Fibroblast of lung (primary cell): Measurements from ENCODE around the gene CFAP61. TPM values are rescaled to one million over a fixed set of nuclear protein-coding genes. Genes with fewer than 3 reads are reported as not detected.

Source experiments
- DNase-seq, 2 donors: peaks; one replicate each; pipeline versions ENCODE4 v3.0.0 to v3.0.0-alpha.2; 2010; ENCODE audit warnings: low read depth in 2 of 2
- H2AFZ ChIP-seq: 2 replicates; pipeline ENCODE4 v1.5.1; 2012; ENCODE audit warnings: low read length, control low read depth, inconsistent platforms
- H3K27ac ChIP-seq: 2 replicates; pipeline ENCODE4 v1.5.1; 2011; ENCODE audit warnings: low read length, control low read depth; ENCODE audit not compliant: insufficient read depth
- H3K27me3 ChIP-seq: 2 replicates; pipeline ENCODE4 v1.5.1; 2011; ENCODE audit warnings: mild to moderate bottlenecking, low read length; ENCODE audit not compliant: control insufficient read depth, insufficient read depth
- H3K36me3 ChIP-seq: 2 replicates; pipeline ENCODE4 v1.5.1; 2011; ENCODE audit warnings: low read length; ENCODE audit not compliant: control insufficient read depth, insufficient read depth
- H3K4me1 ChIP-seq: 2 replicates; pipeline ENCODE4 v1.5.1; 2011; ENCODE audit warnings: low read length; ENCODE audit not compliant: control insufficient read depth, insufficient read depth; ENCODE audit errors: extremely low read depth
- H3K4me2 ChIP-seq: 2 replicates; pipeline ENCODE4 v1.5.1; 2011; ENCODE audit warnings: low read length, control low read depth; ENCODE audit not compliant: insufficient read depth; ENCODE audit errors: extremely low read depth
- H3K4me3 ChIP-seq, 4 experiments: fragments of 200-600 bp in 1 of 4; sonication (generic) in 1 of 4; replicated peaks in 1 of 4; 2 replicates each; pipeline ENCODE4 v1.5.1; 2011 to 2016; ENCODE audit warnings: low read length in 4 of 4, low read depth in 3 of 4, mild to moderate bottlenecking in 3 of 4, control low read depth in 2 of 4, inconsistent platforms in 1 of 4, mixed read lengths in 1 of 4; ENCODE audit not compliant: insufficient read depth in 1 of 4; ENCODE audit errors: control extremely low read depth in 1 of 4
- H3K79me2 ChIP-seq: 2 replicates; pipeline ENCODE4 v1.5.1; 2012; ENCODE audit warnings: mild to moderate bottlenecking, low read length, inconsistent platforms; ENCODE audit not compliant: control insufficient read depth, insufficient read depth
- H3K9ac ChIP-seq: 2 replicates; pipeline ENCODE4 v1.5.1; 2011; ENCODE audit warnings: mild to moderate bottlenecking, low read length, control low read depth; ENCODE audit not compliant: insufficient read depth
- H3K9me3 ChIP-seq: 2 replicates; pipeline ENCODE4 v1.5.1; 2012; ENCODE audit warnings: low read depth, low read length; ENCODE audit not compliant: control insufficient read depth, insufficient read depth
- H4K20me1 ChIP-seq: 2 replicates; pipeline ENCODE4 v1.5.1; 2011; ENCODE audit warnings: low read length; ENCODE audit not compliant: control insufficient read depth, insufficient read depth; ENCODE audit errors: extremely low read depth
- CTCF ChIP-seq, 2 donors: IDR thresholded peaks in 1 of 2; conservative IDR thresholded peaks in 1 of 2; 1 replicate in 1 of 2; 2 replicates in 1 of 2; pipeline ENCODE4 v1.5.1; 2011 to 2012; ENCODE audit warnings: low read length in 2 of 2, control low read depth in 1 of 2, inconsistent platforms in 1 of 2, low read depth in 1 of 2, mild to moderate bottlenecking in 1 of 2
- EZH2 ChIP-seq: IDR thresholded peaks from 2 replicates; pipeline ENCODE4 v1.5.1; 2012; ENCODE audit warnings: low read length, control low read depth, mild to moderate bottlenecking; ENCODE audit errors: missing control alignments
- polyA plus RNA-seq, 2 donors: library from polyadenylated mRNA; depleted of rRNA in 1 of 2; stranded (reverse) in 1 of 2; unstranded in 1 of 2; fragments of >200 nt; gene quantifications; 2 replicates each; pipeline ENCODE4 v1.2.1, GENCODE V29; 2011 to 2012; ENCODE audit warnings: missing spikeins in 1 of 2
- total RNA-seq: library from RNA; depleted of rRNA; stranded (reverse); fragments of >200 nt; gene quantifications from 2 replicates; pipeline ENCODE4 v1.2.1, GENCODE V29; 2014

Gene CFAP61
- total and polyA plus RNA-seq, 2 donors (not counting 1 experiment from before 2014, with no cell fraction given) = not detected

GRCh38 chr20:20251836-20252235 lies 199.5 kb downstream of the CFAP61 start:
- no peak overlapping the region for H3K27ac ChIP-seq
- no peaks in the 10 kb centered on the region for H3K9me3 ChIP-seq
- no peak overlapping the region for H3K4me2 ChIP-seq
- H3K9ac ChIP-seq = no peak overlapping the region
- DNase-seq = no peak
- no peaks in the 10 kb centered on the region for H3K4me1 ChIP-seq
- no peaks in the 10 kb centered on the region for H3K36me3 ChIP-seq
- TF ChIP-seq EZH2 = no peak
- TF ChIP-seq CTCF (conservative IDR thresholded peaks at IDR 0.05 in 1 of 2, IDR thresholded peaks at IDR 0.05 in 1 of 2; ENCODE audit: low read depth in 1 of 2, low read length in 2 of 2) = no peak
- no peaks in the 10 kb centered on the region for H3K79me2 ChIP-seq
- H3K27me3 ChIP-seq = no peaks in the 10 kb centered on the region
- no peaks in the 10 kb centered on the region for H4K20me1 ChIP-seq
- no peak overlapping the region for H2AFZ ChIP-seq
- no peak overlapping the region for H3K4me3 ChIP-seq

- no peaks in the 10 kb centered on the region for H3K4me1 ChIP-seq
- H3K4me2 ChIP-seq = no peak overlapping the region
- H3K27me3 ChIP-seq = no peaks in the 10 kb centered on the region
- no peak overlapping the region for H2AFZ ChIP-seq
- no peak overlapping the region for H3K9ac ChIP-seq
- H3K27ac ChIP-seq = no peak overlapping the region
- no peak for DNase-seq
- TF ChIP-seq EZH2 (no peak), CTCF (conservative IDR thresholded peaks at IDR 0.05 in 1 of 2, IDR thresholded peaks at IDR 0.05 in 1 of 2; ENCODE audit: low read depth in 1 of 2, low read length in 2 of 2) (no peak)
- no peak overlapping the region for H3K4me3 ChIP-seq
- H3K9me3 ChIP-seq = no peaks in the 10 kb centered on the region
- no peaks in the 10 kb centered on the region for H3K79me2 ChIP-seq
- no peaks in the 10 kb centered on the region for H4K20me1 ChIP-seq
- H3K36me3 ChIP-seq = no peaks in the 10 kb centered on the region
Measured at GRCh38 chr20:20253039-20253743, 200.9 kb downstream of the CFAP61 start.

GRCh38 chr20:20253744-20254330 lies 201.5 kb downstream of the CFAP61 start:
- Histone ChIP-seq H2AFZ (no peak overlapping the region), H3K4me3 (no peak overlapping the region), H3K27ac (no peak overlapping the region), H3K9me3 (no peaks in the 10 kb centered on the region), H3K27me3 (no peaks in the 10 kb centered on the region), H3K9ac (no peak overlapping the region), H3K4me2 (no peak overlapping the region), H3K36me3 (no peaks in the 10 kb centered on the region), H4K20me1 (no peaks in the 10 kb centered on the region), H3K4me1 (no peaks in the 10 kb centered on the region), H3K79me2 (no peaks in the 10 kb centered on the region)
- DNase-seq = no peak
- TF ChIP-seq EZH2 = no peak
